PC-3 (cell line): ENCODE measurements around the gene SHROOM3. TPM values are rescaled to one million over a fixed set of nuclear protein-coding genes. Genes with fewer than 3 reads are reported as not detected.

Experiments
- ATAC-seq: fragments of 200-7000 bp; cut with Tn5 transposase; 2 replicates; pipeline ENCODE4 v1.9.1; 2020; ENCODE audit warnings: mild to moderate bottlenecking, moderate library complexity
- BruUV-seq: library from RNA; stranded (reverse); fragments of 400-500 nt; replicated peaks from 2 replicates; lab custom pipeline; 2021; lab: Mats Ljungman, UMichigan
- CTCF ChIA-PET: fragments of 300-600 bp; sonication (Branson Sonifier 250); formaldehyde crosslinking; loops from one replicate; lab custom pipeline; 2022; ENCODE audit warnings: antibody characterized with exemption; lab: Charles Lee
- POLR2A ChIA-PET: fragments of 300-600 bp; sonication (Branson Sonifier 250); formaldehyde crosslinking; loops from one replicate; lab custom pipeline; 2022; ENCODE audit warnings: antibody characterized with exemption; ENCODE audit not compliant: unreplicated experiment; lab: Charles Lee
- DNase-seq: peaks from one replicate; pipeline ENCODE4 v3.0.0-alpha.2; 2015
- H2AFZ ChIP-seq: fragments of 300-600 bp; sonication (generic); 2 replicates; pipeline ENCODE4 v1.6.0; 2016; ENCODE audit warnings: antibody characterized with exemption, low read length
- H3F3A ChIP-seq: fragments of 300-600 bp; sonication (generic); one replicate; pipeline ENCODE4 v1.6.0; 2017; ENCODE audit warnings: antibody characterized with exemption, low read length, control low read depth, mild to moderate bottlenecking; ENCODE audit not compliant: unreplicated experiment
- H3K27ac ChIP-seq: fragments of 300-600 bp; sonication (generic); 2 replicates; pipeline ENCODE4 v1.5.1; 2016; ENCODE audit warnings: mild to moderate bottlenecking, low read length
- H3K27me3 ChIP-seq: fragments of 300-600 bp; sonication (generic); 2 replicates; pipeline ENCODE4 v1.6.1; 2016; ENCODE audit warnings: low read length, mixed read lengths
- H3K36me3 ChIP-seq: fragments of 300-600 bp; sonication (generic); 2 replicates; pipeline ENCODE4 v1.6.1; 2016; ENCODE audit warnings: low read depth, mixed run types, low read length, mixed read lengths
- H3K4me1 ChIP-seq: fragments of 300-600 bp; sonication (generic); 2 replicates; pipeline ENCODE4 v1.5.1; 2016; ENCODE audit warnings: low read length; ENCODE audit not compliant: insufficient read depth
- H3K4me2 ChIP-seq: fragments of 300-600 bp; sonication (generic); 2 replicates; pipeline ENCODE4 v1.6.0; 2016; ENCODE audit warnings: low read length
- H3K4me3 ChIP-seq: fragments of 300-600 bp; sonication (generic); 2 replicates; pipeline ENCODE4 v1.5.1; 2016; ENCODE audit warnings: mild to moderate bottlenecking, low read length, mixed read lengths
- H3K79me2 ChIP-seq: fragments of 300-600 bp; sonication (generic); 2 replicates; pipeline ENCODE4 v1.6.1; 2017; ENCODE audit warnings: low read length, mixed read lengths
- H3K9ac ChIP-seq: fragments of 300-600 bp; sonication (generic); 2 replicates; pipeline ENCODE4 v1.6.0; 2016; ENCODE audit warnings: mild to moderate bottlenecking, low read length
- H3K9me2 ChIP-seq: fragments of 300-600 bp; sonication (generic); replicated peaks from 2 replicates; pipeline ENCODE4 v1.6.1; 2016; ENCODE audit warnings: mixed run types, low read length, mixed read lengths
- H3K9me3 ChIP-seq: fragments of 300-600 bp; sonication (generic); 2 replicates; pipeline ENCODE4 v1.6.1; 2016; ENCODE audit warnings: low read length, mixed read lengths
- H4K20me1 ChIP-seq: fragments of 300-600 bp; sonication (generic); 2 replicates; pipeline ENCODE4 v1.6.1; 2016; ENCODE audit warnings: low read length, mixed read lengths
- CTCF ChIP-seq: fragments of 300-600 bp; sonication (generic); conservative IDR thresholded peaks from 2 replicates; pipeline ENCODE4 v1.5.1; 2017; ENCODE audit warnings: antibody characterized with exemption, low read depth, mild to moderate bottlenecking, low read length
- EZH2 ChIP-seq: fragments of 300-600 bp; sonication (generic); IDR thresholded peaks from one replicate; pipeline ENCODE4 v1.6.1; 2017; ENCODE audit warnings: antibody characterized with exemption, mild to moderate bottlenecking, low read length; ENCODE audit not compliant: unreplicated experiment
- EZH2phosphoT487 ChIP-seq: fragments of 300-600 bp; sonication (generic); IDR thresholded peaks from 2 replicates; pipeline ENCODE4 v1.6.1; 2018; ENCODE audit warnings: mild to moderate bottlenecking, antibody characterized with exemption, low read length, borderline replicate concordance
- intact Hi-C: fragments of 100-400 bp; cut with micrococcal nuclease; formaldehyde crosslinking; loops from 2 replicates; pipeline ENCODE4 v1.9.0; 2023
- total RNA-seq: library from RNA; depleted of rRNA; stranded (reverse); fragments of >200 nt; gene quantifications from 2 replicates; pipeline ENCODE4 v1.2.3, GENCODE V29; 2014

Gene SHROOM3
- total RNA-seq, 1 experiment from 2014 or later: 27.8 TPM

GRCh38 chr4:76699751-76700310 lies 264.8 kb downstream of the SHROOM3 start:
- no TSS peak for BruUV-seq
- CTCF ChIA-PET: no interaction called here
- no peak overlapping the region for H3K27ac ChIP-seq

GRCh38 chr4:76702440-76703122 lies 267.6 kb downstream of the SHROOM3 start:
- Histone ChIP-seq H2AFZ (no peak overlapping the region), H3K4me3 (peak overlapping the region; percentile 44; the same call in 1 of the 2 replicates), H4K20me1 (no peaks in the 10 kb centered on the region), H3K79me2 (peaks cover 74% of the 10 kb centered on the region), H3K9me3 (no peaks in the 10 kb centered on the region), H3K9me2 (no peaks in the 10 kb centered on the region), H3K27me3 (no peaks in the 10 kb centered on the region), H3K36me3 (peaks cover 6% of the 10 kb centered on the region), H3K4me2 (peak overlapping the region; percentile 85), H3F3A (peaks cover 11% of the 10 kb centered on the region), H3K4me1 (peaks cover 61% of the 10 kb centered on the region), H3K27ac (peak overlapping the region; percentile 99), H3K9ac (peak overlapping the region; percentile 62)
- DNase-seq (no peak), ATAC-seq (no peak)
- intact Hi-C loops: loop anchor here (1.0 to 5.0 kb wide), 2 partner anchors 12 to 80 kb away; no protein-coding TSS in a partner anchor
- TF ChIP-seq EZH2phosphoT487: no peak
- no peak for TF ChIP-seq CTCF
- TF ChIP-seq EZH2: no peak
- POLR2A ChIA-PET: interaction anchor here (1.1 to 1.2 kb wide), 2 partner anchors 37 to 132 kb away, joined by 4 to 5 read pairs; no protein-coding TSS in a partner anchor
- TSS peak; percentile 82 for BruUV-seq
- CTCF ChIA-PET: no interaction called here

More at GRCh38 chr4:76699751-76700310, 264.8 kb downstream of the SHROOM3 start:
- intact Hi-C loops: loop anchor here (5.0 kb wide), 1 partner anchor 78 kb away; no protein-coding TSS in a partner anchor
- Histone ChIP-seq H3K4me1 (peaks cover 53% of the 10 kb centered on the region), H2AFZ (no peak overlapping the region), H3K9ac (no peak overlapping the region), H3K9me3 (no peaks in the 10 kb centered on the region), H3K4me2 (no peak overlapping the region), H4K20me1 (no peaks in the 10 kb centered on the region), H3K4me3 (no peak overlapping the region), H3K9me2 (no peaks in the 10 kb centered on the region), H3K36me3 (no peaks in the 10 kb centered on the region), H3F3A (peaks cover 11% of the 10 kb centered on the region), H3K27me3 (no peaks in the 10 kb centered on the region), H3K79me2 (peaks cover 76% of the 10 kb centered on the region)
- TF ChIP-seq EZH2phosphoT487: no peak
- no peak for TF ChIP-seq CTCF
- DNase-seq (no peak), ATAC-seq (no peak)
- POLR2A ChIA-PET: interaction anchor here (0.8 kb wide), 1 partner anchor 13 kb away, joined by 4 read pairs; no protein-coding TSS in a partner anchor
